Measurements from ENCODE around the gene DZIP1. TPM values are rescaled to one million over a fixed set of nuclear protein-coding genes. Genes with fewer than 3 reads are reported as not detected.

Gene DZIP1
- total and polyA plus RNA-seq, 10 donors = 2.9 to 8.5 (median 5.2) TPM

DNA sequence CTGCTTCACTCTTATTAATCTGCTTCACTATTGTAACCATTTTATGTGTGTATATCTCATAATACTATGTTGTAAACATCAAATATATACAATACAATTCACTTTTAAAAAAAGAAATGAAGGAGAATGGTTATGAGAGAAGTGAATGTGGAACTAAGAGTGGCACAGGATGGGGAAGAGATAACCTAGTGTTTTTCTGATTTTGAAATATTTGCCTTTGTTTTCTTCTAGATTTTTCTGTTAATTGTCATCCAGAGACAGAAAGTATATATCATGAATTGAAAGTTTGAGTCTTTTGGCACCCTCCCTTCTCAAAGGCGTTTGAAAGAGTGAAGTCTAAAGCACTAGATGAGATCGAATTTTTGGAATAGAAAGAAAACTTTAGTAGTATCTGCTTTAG, 35.2 kb upstream of the DZIP1 start:
- H3K4me3 ChIP-seq = peak overlapping the region in 1 of 8 donors; percentile 81
- WGBS, 5 donors = 50 to 70% (median 59%) methylated on average over 2 of the region's 2 CpGs
- peaks cover 18 to 86% (median 63%) of the 10 kb centered on the region in 6 donors for H3K4me1 ChIP-seq
- no peak for TF ChIP-seq POLR2A (IDR thresholded peaks at IDR 0.05)
- intact Hi-C loops (cut with DNase I; ENCODE audit: low total_unique reads) = no loop called here
- no peaks in the 10 kb centered on the region for H3K27me3 ChIP-seq (replicated peaks in 1 of 7)
- no peaks in the 10 kb centered on the region for H3K36me3 ChIP-seq
- H3K9me3 ChIP-seq = no peaks in the 10 kb centered on the region
- peak overlapping the region in 5 of 8 donors; percentile 49 to 98 (median 52) for H3K27ac ChIP-seq
- no peak for DNase-seq

DNA sequence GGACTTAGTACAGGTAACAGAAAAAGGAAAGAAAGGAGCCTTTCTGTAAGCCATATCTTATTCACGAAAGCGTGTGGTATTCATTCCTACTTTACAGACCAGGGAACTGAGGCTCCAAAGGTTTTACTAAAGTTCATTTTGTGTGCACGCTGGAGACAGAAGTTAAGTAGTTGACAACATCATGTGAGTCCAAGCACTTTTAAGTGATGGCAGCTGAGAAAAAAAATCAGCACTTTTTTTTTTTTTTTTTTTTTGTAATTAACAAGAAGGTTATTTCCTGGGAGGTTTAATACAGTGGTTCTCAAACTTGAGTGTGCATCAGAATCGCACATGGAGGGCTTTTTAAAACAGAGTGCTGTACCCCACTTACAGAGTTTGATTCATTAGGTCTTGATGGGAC, 34.5 kb upstream of the DZIP1 start:
- intact Hi-C loops (cut with DNase I; ENCODE audit: low total_unique reads) = no loop called here
- no peak for DNase-seq
- H3K4me1 ChIP-seq = peaks cover 18 to 85% (median 61%) of the 10 kb centered on the region in 6 donors
- 73 to 87% (median 84%) methylated on average over 4 of the region's 4 CpGs for WGBS, 5 donors
- no peaks in the 10 kb centered on the region for H3K27me3 ChIP-seq (replicated peaks in 1 of 7)
- TF ChIP-seq POLR2A (IDR thresholded peaks at IDR 0.05) = no peak
- TF ChIP-seq POLR2AphosphoS5 (IDR thresholded peaks at IDR 0.05) = no peak
- peak overlapping the region in 3 of 8 donors; percentile 74 to 88 (median 81) for H3K4me3 ChIP-seq
- H3K27ac ChIP-seq = peak overlapping the region in 3 of 8 donors; percentile 94 to 98 (median 95)
- H3K9me3 ChIP-seq = no peaks in the 10 kb centered on the region
- H3K36me3 ChIP-seq = no peaks in the 10 kb centered on the region

DNA sequence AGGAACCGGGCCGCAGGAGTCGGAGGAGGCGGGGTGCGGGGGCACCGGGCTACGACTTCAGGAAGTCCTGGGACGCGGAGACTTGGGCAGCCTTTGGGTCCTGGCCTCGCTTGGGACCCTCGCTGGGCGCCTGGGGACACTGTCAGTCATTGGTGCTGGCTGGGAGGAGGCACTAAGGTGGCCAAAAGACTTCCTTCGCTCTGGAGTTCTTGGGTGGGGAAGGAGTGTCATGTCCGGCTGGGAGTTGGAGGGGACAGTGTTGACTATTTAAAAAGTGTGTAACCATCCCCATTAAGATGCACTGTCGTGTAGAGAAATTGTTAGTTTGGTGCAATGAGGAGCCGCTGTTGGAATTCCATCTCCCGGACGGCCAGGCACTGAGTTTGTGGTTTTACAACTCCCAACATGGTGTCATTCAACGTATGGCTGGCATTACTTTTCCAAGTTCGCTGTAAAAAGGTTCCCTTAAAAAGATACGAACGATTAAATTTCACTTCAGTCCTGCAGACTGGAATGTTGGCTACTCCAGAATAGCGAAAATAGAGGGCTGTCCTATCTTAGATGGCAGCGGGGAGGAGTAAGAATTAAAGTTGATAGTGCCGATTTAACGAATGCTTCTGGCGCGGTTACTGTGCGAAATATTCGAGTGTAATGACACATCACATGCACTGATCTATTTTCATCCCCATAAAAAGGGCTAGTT, 33.2 kb upstream of the DZIP1 start:
- TF ChIP-seq POLR2A (IDR thresholded peaks at IDR 0.05) (no peak), POLR2AphosphoS5 (IDR thresholded peaks at IDR 0.05) (no peak)
- TF ChIP-seq, protein P1, sequence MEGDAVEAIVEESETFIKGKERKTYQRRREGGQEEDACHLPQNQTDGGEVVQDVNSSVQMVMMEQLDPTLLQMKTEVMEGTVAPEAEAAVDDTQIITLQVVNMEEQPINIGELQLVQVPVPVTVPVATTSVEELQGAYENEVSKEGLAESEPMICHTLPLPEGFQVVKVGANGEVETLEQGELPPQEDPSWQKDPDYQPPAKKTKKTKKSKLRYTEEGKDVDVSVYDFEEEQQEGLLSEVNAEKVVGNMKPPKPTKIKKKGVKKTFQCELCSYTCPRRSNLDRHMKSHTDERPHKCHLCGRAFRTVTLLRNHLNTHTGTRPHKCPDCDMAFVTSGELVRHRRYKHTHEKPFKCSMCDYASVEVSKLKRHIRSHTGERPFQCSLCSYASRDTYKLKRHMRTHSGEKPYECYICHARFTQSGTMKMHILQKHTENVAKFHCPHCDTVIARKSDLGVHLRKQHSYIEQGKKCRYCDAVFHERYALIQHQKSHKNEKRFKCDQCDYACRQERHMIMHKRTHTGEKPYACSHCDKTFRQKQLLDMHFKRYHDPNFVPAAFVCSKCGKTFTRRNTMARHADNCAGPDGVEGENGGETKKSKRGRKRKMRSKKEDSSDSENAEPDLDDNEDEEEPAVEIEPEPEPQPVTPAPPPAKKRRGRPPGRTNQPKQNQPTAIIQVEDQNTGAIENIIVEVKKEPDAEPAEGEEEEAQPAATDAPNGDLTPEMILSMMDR (IDR thresholded peaks at IDR 0.05 in 8 of 11, conservative IDR thresholded peaks at IDR 0.05 in 3 of 11) = no peak
- Histone ChIP-seq H3K4me3 (peak overlapping the region; percentile 50 to 90 (median 83)), H3K27ac (peak overlapping the region; percentile 71 to 98 (median 94)), H3K36me3 (no peaks in the 10 kb centered on the region), H3K9me3 (peaks cover 0 to 11% (median 2%) of the 10 kb centered on the region in 8 donors), H3K4me1 (peaks cover 18 to 78% (median 56%) of the 10 kb centered on the region in 6 donors), H3K27me3 (replicated peaks in 1 of 7) (no peaks in the 10 kb centered on the region)
- intact Hi-C loops (cut with DNase I; ENCODE audit: low total_unique reads) = no loop called here
- DNase-seq = no peak
- 2 to 4% (median 2%) methylated on average over 18 to 30 of the region's 30 CpGs for WGBS, 5 donors

DNA sequence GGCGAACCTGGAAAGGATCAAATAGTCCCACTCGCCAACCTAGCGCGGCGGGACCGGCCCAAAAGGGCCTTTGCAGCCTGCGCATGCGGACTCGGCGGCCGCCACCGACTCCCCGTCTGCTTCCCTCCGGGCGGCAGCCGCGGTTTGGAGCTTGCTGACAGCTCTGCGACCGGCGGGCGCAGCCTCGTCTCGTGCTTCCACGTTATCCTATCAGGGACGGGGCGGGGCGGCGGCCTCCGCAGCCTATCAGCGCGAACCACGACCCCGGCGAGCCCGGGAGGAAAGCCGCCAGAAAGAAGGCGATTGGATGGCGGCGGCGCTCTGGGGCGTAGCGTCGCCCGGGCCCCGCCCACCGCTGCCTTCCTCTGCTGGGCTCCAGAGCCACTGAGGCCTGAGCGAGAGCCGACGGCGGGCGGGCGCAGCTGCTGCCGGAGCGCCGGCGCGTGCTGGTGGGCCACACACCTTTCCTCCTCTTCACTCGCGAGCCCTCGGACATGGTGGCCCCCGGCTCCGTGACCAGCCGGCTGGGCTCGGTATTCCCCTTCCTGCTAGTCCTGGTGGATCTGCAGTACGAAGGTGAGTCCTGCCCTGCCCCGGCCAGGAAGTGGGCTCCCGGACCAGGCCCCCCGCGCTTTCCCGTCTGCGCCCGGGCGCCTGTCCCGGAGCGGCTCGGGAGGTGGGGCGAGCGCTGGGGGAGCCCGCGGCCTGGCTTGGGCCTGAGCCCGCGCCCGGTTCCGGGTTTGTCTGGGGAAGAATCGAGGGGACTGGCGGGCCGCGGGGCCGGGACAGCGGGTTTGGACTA, 32.5 kb upstream of the DZIP1 start, which contains the start of gene DNAJC3:
DNAJC3 (plus strand) TSS at position 378 of the 802 bp plus-strand sequence; CDS start at position 495, 117 bp downstream.
- peak within 1 kb of the TSS; percentile 71 to 98 (median 94) for H3K27ac ChIP-seq
- H3K4me3 ChIP-seq = peak within 1 kb of the TSS; percentile 50 to 90 (median 83)
- H3K27me3 ChIP-seq (replicated peaks in 1 of 7) = no peaks in the 10 kb centered on the region
- peaks cover 18 to 70% (median 56%) of the 10 kb centered on the region in 6 donors for H3K4me1 ChIP-seq
- 0% methylated on average over 36 to 90 of the region's 90 CpGs for WGBS, 5 donors
- intact Hi-C loops (cut with DNase I; ENCODE audit: low total_unique reads) = no loop called here
- peak; percentile 99 for DNase-seq
- TF ChIP-seq POLR2A (IDR thresholded peaks at IDR 0.05) (peak; percentile 74 to 92 (median 76)), POLR2AphosphoS5 (IDR thresholded peaks at IDR 0.05) (peak; percentile 96 to 99 (median 98))
- TF ChIP-seq, protein P1 (IDR thresholded peaks at IDR 0.05 in 8 of 11, conservative IDR thresholded peaks at IDR 0.05 in 3 of 11) = peak in 2 of 11 experiments; percentile 30 to 41
- peaks cover 0 to 16% (median 5%) of the 10 kb centered on the region in 8 donors for H3K9me3 ChIP-seq
- H3K36me3 ChIP-seq = no peaks in the 10 kb centered on the region
